ENCODE data around the gene VEPH1.

VEPH1 gene

GRCh38 chr3:157477441-157477840, 25.8 kb downstream of the VEPH1 start:
- DNase-seq (ENCODE audit: low spot score) (no peak), FAIRE-seq (no peak)

DNA sequence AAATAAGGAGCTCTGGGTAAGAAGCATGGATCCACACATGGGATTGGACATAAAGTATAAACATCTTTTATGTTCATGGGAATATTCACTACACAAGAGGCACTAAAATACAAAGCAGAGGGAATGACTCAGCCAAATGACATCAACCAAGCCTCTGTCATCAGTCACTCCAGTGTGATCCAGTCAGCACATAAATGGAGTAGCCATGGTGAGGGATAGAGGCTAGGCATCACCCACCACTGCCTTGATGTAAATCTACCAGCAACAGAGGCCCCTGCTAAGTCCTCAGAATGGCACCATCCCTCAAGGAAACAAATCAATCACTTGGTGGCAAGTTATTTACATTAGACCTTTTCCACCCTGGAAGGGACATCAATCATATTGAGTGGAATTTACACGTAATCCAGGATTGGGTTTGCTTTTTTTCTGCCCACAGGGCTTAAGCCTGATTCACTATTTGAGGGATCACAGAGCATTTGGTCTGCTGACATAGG, 27.2 kb downstream of the VEPH1 start:
- FAIRE-seq (no peak), DNase-seq (ENCODE audit: low spot score) (no peak)

- no peak for FAIRE-seq
- no peak for DNase-seq (ENCODE audit: low spot score)
Measured at GRCh38 chr3:157472648-157473047, 30.6 kb downstream of the VEPH1 start.

- DNase-seq (ENCODE audit: low spot score) (no peak), FAIRE-seq (no peak)
Measured at GRCh38 chr3:157471064-157471463, 32.2 kb downstream of the VEPH1 start.

DNA sequence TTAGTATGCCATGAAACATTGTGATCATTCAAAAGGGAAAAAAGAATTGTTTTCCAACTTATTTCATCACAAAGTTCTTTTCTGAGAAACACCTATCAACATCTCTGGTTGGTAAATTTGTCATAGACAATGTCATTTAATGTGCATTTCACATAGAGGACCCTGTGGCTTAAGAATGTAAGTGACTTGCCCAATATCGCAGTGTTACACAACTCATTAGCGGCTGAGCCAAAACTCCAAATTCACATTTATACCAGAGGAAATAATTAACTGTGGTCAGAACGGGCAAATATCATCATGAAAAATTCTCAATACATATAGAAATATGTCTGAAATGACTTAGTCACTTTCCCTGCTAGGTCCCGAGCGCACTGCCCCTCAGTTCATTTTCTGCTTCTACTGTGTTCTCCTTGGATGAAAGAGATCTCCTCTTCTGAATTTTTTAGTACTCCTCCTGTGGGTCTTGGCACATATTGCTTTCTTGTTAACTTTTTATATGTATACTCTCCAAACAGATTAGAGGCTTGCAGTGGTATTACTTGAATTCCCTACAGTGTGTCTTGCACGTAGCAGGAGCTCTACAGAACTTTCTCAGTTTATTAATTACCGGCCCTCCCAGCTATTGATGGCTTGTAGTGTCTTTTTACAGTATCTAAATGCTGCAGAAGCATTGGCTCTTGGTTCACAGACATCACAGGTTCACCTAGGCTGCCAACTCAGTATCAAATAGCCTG, 33.5 kb downstream of the VEPH1 start:
- no peak for FAIRE-seq
- no peak for DNase-seq (ENCODE audit: low spot score)

- no peak for DNase-seq (ENCODE audit: low spot score)
- no peak for FAIRE-seq
Measured at GRCh38 chr3:157467200-157467599, 36.0 kb downstream of the VEPH1 start.

DNA sequence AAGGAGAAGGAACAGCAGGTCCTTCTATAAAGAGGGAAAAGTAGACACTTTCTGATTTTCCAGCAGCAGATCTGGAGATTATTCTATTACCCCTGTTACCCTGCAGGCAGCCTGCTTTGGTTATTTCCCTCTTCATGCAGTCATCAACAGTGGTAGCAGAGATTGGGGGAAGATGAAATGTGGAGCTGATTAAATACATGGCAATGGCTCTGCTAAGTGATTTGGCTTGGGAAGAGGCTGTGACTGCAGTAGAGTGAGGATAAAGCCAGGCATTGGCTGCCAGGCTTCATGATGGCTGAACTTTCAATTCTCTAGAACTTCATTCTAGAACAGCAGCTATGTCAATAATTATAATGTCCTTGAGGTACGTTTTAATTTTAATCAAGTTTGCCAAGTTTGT, 37.5 kb downstream of the VEPH1 start:
- DNase-seq (ENCODE audit: low spot score): no peak
- no peak for FAIRE-seq

DNA sequence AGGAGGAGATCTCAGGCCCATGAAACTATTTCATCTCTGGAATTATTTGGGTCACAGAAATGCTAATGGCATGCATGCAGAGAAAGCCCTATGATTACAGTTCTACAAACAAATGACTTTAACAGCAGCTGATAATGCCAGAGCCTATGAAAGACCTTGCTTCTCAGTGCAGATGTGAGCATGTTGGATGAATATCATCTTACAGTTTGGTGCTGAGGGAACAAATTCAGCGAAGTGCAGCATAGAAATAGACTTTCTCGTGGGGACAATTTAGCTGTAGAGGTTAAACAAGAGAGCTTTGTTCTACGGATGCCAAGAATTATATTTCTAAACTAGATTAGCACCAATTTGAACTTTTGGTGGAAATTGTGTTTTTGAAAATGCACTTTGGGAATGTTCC, 38.9 kb downstream of the VEPH1 start:
- FAIRE-seq (no peak), DNase-seq (ENCODE audit: low spot score) (no peak)

- FAIRE-seq (no peak), DNase-seq (ENCODE audit: low spot score) (no peak)
Measured at GRCh38 chr3:157463816-157464215, 39.4 kb downstream of the VEPH1 start.

GRCh38 chr3:157460253-157460652, 43.0 kb downstream of the VEPH1 start:
- FAIRE-seq: no peak
- no peak for DNase-seq (ENCODE audit: low spot score)

DNA sequence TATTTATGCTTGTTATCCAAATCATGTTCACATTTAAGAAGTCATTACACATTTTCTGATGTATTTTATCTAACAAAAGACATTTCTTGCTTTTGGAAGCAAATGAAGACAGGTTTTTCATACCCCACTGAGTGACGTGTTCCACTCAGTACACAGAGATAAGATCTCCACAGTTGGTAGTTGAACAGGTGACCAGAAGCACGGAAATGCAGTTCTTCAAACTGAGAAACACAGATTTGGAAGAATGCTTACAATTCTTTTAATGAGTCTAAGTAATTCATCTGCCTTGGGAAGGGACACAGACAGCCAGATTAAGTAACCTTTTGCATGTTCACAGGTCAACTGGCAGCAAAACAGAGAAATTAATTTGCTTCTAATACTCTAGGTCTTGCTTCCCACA, 43.5 kb downstream of the VEPH1 start:
- DNase-seq (ENCODE audit: low spot score): no peak
- FAIRE-seq: no peak

GRCh38 chr3:157453824-157454223, 49.4 kb downstream of the VEPH1 start:
- FAIRE-seq: no peak

DNA sequence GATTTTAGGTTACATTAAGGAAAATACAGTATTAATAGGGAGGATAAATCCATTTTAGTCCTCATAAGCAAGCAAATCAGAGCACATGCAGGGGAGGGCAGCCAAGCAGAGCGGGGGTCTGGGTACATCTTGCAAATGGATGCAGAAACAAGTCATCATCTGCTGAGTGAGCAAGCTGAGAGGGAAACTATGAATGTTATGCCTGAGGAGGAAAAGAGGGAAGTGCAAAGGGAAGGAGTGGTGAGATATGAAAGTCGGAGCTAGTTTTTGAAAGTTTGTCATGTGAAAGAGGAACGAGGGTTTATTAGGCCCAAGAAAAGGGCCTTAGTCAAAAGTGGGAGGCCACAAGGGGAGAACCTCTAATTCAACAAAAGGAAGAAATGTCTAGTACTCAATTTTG, 51.1 kb downstream of the VEPH1 start:
- no peak for DNase-seq (ENCODE audit: low spot score)
- FAIRE-seq: no peak

More at GRCh38 chr3:157453824-157454223, 49.4 kb downstream of the VEPH1 start:
- DNase-seq (ENCODE audit: low spot score): no peak

DNA sequence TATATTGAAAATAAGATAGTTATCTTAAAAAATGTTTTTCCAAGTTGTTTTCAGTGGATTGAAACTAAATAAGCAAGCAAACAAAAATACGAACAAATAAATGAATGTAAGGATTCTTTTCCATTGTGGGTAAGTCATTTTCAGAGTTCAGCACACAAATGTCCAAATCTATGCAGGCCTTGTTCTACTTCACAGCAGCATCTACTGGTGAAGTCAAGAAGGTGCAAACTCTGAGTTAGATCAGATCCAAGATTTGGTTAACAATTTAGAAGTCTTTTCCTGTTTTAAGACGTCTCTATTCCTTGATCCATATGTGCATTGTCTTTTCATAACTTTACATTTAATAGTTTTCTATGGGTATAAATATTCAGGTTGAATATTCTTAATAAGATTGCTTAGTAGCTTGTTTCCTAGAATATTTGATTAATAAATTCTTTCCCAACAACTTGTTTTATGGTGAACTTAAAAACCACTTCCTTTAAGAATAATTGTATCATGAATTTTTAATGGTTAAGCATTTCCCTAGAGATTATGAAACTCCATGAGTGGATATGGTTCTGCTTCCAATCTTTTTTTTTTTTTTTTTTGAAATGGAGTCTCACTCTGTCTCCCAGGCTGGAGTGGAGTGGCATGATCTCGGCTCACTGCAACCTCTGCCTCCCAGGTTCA, 56.1 kb downstream of the VEPH1 start:
- FAIRE-seq (no peak), DNase-seq (ENCODE audit: low spot score) (peak; percentile 10)

GRCh38 chr3:157445857-157446256, 57.4 kb downstream of the VEPH1 start:
- FAIRE-seq (no peak), DNase-seq (ENCODE audit: low spot score) (no peak)

DNA sequence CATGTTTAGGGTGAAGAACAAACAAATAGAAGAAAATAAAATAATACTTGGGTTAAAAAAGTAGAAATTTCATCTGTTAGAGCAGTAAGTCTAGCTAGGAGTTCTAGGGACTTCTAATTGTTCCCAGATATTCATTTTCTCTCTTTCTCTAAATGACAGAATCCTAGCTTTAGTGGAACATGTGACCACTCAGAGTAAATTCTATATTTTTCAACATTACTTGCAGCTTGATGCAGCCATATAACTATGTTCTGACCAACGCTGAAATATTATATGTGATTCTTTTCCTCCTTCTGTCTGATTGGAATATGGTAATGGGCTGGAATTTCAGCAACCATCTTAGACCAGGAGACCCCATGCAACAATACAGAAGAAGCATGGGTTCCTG, 58.4 kb downstream of the VEPH1 start:
- no peak for DNase-seq (ENCODE audit: low spot score)

GRCh38 chr3:157443905-157444796, 59.1 kb downstream of the VEPH1 start:
- no peak for FAIRE-seq
- no peak for DNase-seq (ENCODE audit: low spot score)

More for the DNA sequence above, 58.4 kb downstream of the VEPH1 start:
- no peak for FAIRE-seq

- FAIRE-seq: no peak
- DNase-seq (ENCODE audit: low spot score): no peak
Measured at GRCh38 chr3:157442729-157443128, 60.5 kb downstream of the VEPH1 start.

DNA sequence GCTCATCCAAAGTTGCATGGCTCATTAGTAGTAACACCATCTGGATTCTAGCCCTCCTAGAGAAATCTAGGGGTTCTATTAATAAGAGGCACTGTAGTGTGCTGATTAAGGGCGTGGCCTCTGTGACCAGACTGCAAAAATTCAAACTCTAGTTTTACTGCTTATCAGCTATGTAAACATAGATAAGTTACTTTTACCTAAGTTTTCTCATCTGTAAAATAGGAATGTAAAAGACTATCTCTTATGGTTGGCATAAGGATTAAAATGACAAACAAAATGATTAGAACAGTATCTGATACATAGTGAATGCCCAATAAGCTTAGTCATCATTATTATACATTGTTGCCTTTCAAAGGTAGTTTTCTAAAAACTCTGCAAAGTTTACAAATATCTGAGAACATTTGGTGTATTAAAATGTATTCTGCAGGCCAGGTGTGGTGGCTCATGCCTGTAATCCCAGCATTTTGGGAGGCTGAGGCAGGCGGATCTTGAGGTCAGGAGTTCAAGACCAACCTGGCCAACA, 62.1 kb downstream of the VEPH1 start:
- DNase-seq (ENCODE audit: low spot score) (no peak), FAIRE-seq (no peak)

GRCh38 chr3:157438194-157438730, 65.0 kb downstream of the VEPH1 start:
- DNase-seq (ENCODE audit: low spot score) (no peak), FAIRE-seq (no peak)

GRCh38 chr3:157436583-157437291, 66.5 kb downstream of the VEPH1 start, which contains the start of gene PTX3:
Gene PTX3 (plus strand): TSS chr3:157436850. CDS start chr3:157436934, 84 bp downstream.
- DNase-seq (ENCODE audit: low spot score) (peak; percentile 62), FAIRE-seq (no peak)
